Measurements from ENCODE around the gene NCBP3. TPM values are rescaled to one million over a fixed set of nuclear protein-coding genes. Genes with fewer than 3 reads are reported as not detected.

The NCBP3 gene
- total and polyA plus RNA-seq, 2 of the 4 experiments (the other 2 are of a cell fraction) = 10.8 to 13.5 TPM

DNA sequence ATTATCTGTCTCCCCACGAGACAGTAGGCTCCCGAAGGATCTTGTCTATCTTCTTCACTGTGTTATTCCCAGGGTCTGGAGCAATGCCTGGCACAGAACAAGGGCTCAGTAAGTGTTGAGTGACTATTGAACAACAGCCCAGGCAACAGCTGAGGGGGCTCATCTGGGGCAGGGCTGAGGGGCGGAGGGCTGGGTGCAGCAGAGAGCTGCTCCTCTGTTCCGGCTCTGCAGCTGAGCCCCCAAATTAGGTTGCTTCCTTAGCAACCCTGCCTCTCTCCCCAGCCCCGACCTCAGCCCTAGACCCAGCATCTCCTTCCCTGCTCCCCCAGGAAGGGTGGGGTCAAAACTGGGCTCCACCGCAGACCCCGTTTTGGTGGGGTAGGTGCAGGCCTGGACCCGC is 77.3 kb downstream of the NCBP3 start:
- BruUV-seq (replicated peaks) = no TSS peak
- TF ChIP-seq RAD21 (IDR thresholded peaks at IDR 0.05; ENCODE audit: low read length) (no peak), RCOR1 (IDR thresholded peaks at IDR 0.05; ENCODE audit: insufficient replicate concordance, low read length) (no peak), CTCF (conservative IDR thresholded peaks at IDR 0.05; ENCODE audit: low read depth, low read length) (no peak), BHLHE40 (IDR thresholded peaks at IDR 0.05; ENCODE audit: low read depth, low read length) (no peak), SMC3 (IDR thresholded peaks at IDR 0.05; ENCODE audit: low read depth, low read length) (no peak), POLR2A (IDR thresholded peaks at IDR 0.05; ENCODE audit: low read depth, low read length) (no peak), MXI1 (IDR thresholded peaks at IDR 0.05; ENCODE audit: borderline replicate concordance, low read depth, low read length) (no peak), NFE2L2 (IDR thresholded peaks at IDR 0.05; ENCODE audit: low read depth, low read length) (no peak), MAFK (IDR thresholded peaks at IDR 0.05; ENCODE audit: low read depth, low read length) (no peak), RFX5 (IDR thresholded peaks at IDR 0.05; ENCODE audit: low read depth, low read length) (no peak), MAZ (IDR thresholded peaks at IDR 0.05; ENCODE audit: borderline replicate concordance, low read depth, low read length) (no peak), CEBPB (IDR thresholded peaks at IDR 0.05; ENCODE audit: low read depth, low read length) (no peak), FOS (IDR thresholded peaks at IDR 0.05; ENCODE audit: low read depth, low read length) (no peak), CHD1 (IDR thresholded peaks at IDR 0.05; ENCODE audit: low read depth, low read length) (no peak)
- TF ChIP-seq, protein P1, sequence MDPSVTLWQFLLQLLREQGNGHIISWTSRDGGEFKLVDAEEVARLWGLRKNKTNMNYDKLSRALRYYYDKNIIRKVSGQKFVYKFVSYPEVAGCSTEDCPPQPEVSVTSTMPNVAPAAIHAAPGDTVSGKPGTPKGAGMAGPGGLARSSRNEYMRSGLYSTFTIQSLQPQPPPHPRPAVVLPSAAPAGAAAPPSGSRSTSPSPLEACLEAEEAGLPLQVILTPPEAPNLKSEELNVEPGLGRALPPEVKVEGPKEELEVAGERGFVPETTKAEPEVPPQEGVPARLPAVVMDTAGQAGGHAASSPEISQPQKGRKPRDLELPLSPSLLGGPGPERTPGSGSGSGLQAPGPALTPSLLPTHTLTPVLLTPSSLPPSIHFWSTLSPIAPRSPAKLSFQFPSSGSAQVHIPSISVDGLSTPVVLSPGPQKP (IDR thresholded peaks at IDR 0.05; ENCODE audit: borderline replicate concordance, low read depth, low read length) = no peak
- TF ChIP-seq, protein P2, sequence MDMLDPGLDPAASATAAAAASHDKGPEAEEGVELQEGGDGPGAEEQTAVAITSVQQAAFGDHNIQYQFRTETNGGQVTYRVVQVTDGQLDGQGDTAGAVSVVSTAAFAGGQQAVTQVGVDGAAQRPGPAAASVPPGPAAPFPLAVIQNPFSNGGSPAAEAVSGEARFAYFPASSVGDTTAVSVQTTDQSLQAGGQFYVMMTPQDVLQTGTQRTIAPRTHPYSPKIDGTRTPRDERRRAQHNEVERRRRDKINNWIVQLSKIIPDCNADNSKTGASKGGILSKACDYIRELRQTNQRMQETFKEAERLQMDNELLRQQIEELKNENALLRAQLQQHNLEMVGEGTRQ (IDR thresholded peaks at IDR 0.05; ENCODE audit: low read depth, low read length) = no peak
- no peak overlapping the region for H3K4ac ChIP-seq (ENCODE audit: low read depth, low read length)
- H3K18ac ChIP-seq (ENCODE audit: low read depth, low read length) = no peak overlapping the region
- WGBS, 2 experiments (ENCODE audit: extremely low coverage in 2 of 2, insufficient read length in 1 of 2) = 40% methylated on average over 1 of the region's 8 CpGs; no CpG with 5 or more reads in 1 of the 2 experiments
- no peak overlapping the region for H2BK120ac ChIP-seq (ENCODE audit: low read depth, low read length)
- no peaks in the 10 kb centered on the region; the same call in 1 of the 2 replicates for H3K27me3 ChIP-seq (ENCODE audit: control insufficient read depth, insufficient read depth, low read length)
- no peak overlapping the region for H3K9ac ChIP-seq (ENCODE audit: low read depth, low read length)
- no peak overlapping the region for H3K4me3 ChIP-seq (ENCODE audit: insufficient read depth, low read depth, low read length)
- H2BK5ac ChIP-seq (ENCODE audit: low read depth, low read length, poor library complexity, severe bottlenecking) = no peak overlapping the region
- no peak overlapping the region for H3K14ac ChIP-seq (replicated peaks; ENCODE audit: low read depth, low read length)
- no peaks in the 10 kb centered on the region for H3K36me3 ChIP-seq (ENCODE audit: control insufficient read depth, insufficient read depth, low read length)
- no peak overlapping the region for H3K23ac ChIP-seq (ENCODE audit: low read depth, low read length)
- no peak overlapping the region for H3K56ac ChIP-seq (ENCODE audit: extremely low read depth, insufficient read depth, low read length)
- no peak overlapping the region for H2AK9ac ChIP-seq (replicated peaks; ENCODE audit: low read depth, low read length, poor library complexity)
- no peaks in the 10 kb centered on the region; the same call in 1 of the 2 replicates for H3K9me1 ChIP-seq (ENCODE audit: insufficient read depth, low read length)
- POLR2A ChIA-PET (ENCODE audit: unreplicated experiment) = no interaction called here
- H4K8ac ChIP-seq (ENCODE audit: low read depth in 2 of 2, low read length in 2 of 2) = no peak overlapping the region
- no peak overlapping the region for H3K4me2 ChIP-seq (ENCODE audit: low read depth, low read length)
- dilution Hi-C loops (cut with HindIII; ENCODE audit: low sequenced_read_pairs, unreplicated experiment) = no loop called here
- no peak overlapping the region for H2AFZ ChIP-seq (replicated peaks; ENCODE audit: low read length, poor library complexity)
- H4K5ac ChIP-seq (ENCODE audit: low read depth, low read length) = no peak overlapping the region
- peaks cover 5% of the 10 kb centered on the region; the same call in 1 of the 2 replicates for H3K4me1 ChIP-seq (ENCODE audit: control insufficient read depth, insufficient read depth, low read length)
- H2BK20ac ChIP-seq (ENCODE audit: low read depth, low read length) = no peak overlapping the region
- H4K91ac ChIP-seq (ENCODE audit: insufficient read depth, low read depth, low read length) = no peak overlapping the region
- H2BK15ac ChIP-seq (ENCODE audit: low read depth, low read length) = no peak overlapping the region
- no peaks in the 10 kb centered on the region for H4K20me1 ChIP-seq (ENCODE audit: insufficient read depth, low read length)
- intact Hi-C loops (cut with micrococcal nuclease) = no loop called here
- ATAC-seq (ENCODE audit: low read depth) (no peak), DNase-seq (no peak)
- no peak overlapping the region for H3K27ac ChIP-seq (ENCODE audit: insufficient read depth, low read length)
- in situ Hi-C loops (cut with MboI; ENCODE audit: low sequenced_read_pairs) = no loop called here
- no peaks in the 10 kb centered on the region for H3K79me1 ChIP-seq (ENCODE audit: low read depth in 1 of 2, low read length in 2 of 2)
- H2AK5ac ChIP-seq (ENCODE audit: low read depth, low read length) = no peak overlapping the region
- peaks cover 7% of the 10 kb centered on the region for H3K9me3 ChIP-seq (ENCODE audit: control insufficient read depth, insufficient read depth, low read length)
- CTCF ChIA-PET = no interaction called here

Measured in IMR-90 (cell line).